HT-29 (cell line): ENCODE results near the gene BCHE. TPM values are rescaled to one million over a fixed set of nuclear protein-coding genes. Genes with fewer than 3 reads are reported as not detected.
"Not testable (repeated sequence)": the region's sequence is repeated elsewhere in the genome, so short reads cannot be mapped to it uniquely, and the experiment has no call there.

Experiments used
- DNase-seq: peaks from one replicate; pipeline ENCODE4 v3.0.0-alpha.2; 2015; ENCODE audit warnings: low spot score
- total RNA-seq: library from RNA; depleted of rRNA; stranded (reverse); fragments of >200 nt; shearing (Covaris generic); gene quantifications from 2 replicates; pipeline ENCODE4 v1.2.3, GENCODE V29; 2014

Gene BCHE
- total RNA-seq, 1 experiment from 2014 or later, result not detected

DNA sequence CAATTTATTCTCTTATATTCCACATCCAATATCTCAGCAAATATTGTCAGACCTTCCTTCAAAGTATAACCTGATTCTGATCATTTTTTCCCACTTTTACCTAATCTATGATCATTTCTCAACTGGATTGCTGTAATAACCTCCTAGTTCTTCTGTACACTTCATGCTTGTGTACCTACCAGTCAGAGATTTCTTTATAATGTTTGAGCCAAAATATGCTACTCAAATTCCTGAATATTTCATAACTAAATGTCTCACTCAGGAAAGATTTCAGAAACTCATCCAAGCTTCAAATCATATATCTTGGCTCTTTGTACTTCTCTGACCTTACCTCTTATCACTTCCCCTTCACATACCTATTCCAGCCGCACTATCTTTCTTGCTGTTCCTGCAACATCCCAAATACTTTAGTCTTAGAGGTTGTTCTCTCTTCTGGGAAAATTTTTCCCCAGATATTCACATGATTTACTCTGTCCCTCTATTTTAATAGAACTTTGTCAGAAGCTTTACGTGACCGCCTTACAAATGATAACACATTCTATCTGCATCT, 20.0 kb downstream of the BCHE start:
- no peak for DNase-seq

DNA sequence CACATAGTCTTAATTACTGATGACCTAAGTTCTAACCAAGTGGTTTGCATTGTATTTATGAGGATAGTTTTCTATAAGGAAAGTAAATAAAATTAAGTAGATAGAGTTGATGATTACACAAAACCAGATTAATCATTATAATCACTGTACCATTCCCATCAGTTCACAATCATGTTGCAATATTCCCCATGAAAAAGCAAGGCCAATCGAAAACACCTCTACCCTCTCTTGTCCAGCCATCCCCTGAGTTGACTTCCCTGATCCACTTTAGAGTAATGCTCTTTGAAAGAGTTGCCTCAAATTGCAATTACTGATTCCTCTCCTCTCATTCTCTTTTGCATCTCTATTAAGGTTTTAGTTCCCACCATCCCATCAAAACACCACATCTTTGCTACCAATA, 21.0 kb downstream of the BCHE start:
- DNase-seq, result no peak

DNA sequence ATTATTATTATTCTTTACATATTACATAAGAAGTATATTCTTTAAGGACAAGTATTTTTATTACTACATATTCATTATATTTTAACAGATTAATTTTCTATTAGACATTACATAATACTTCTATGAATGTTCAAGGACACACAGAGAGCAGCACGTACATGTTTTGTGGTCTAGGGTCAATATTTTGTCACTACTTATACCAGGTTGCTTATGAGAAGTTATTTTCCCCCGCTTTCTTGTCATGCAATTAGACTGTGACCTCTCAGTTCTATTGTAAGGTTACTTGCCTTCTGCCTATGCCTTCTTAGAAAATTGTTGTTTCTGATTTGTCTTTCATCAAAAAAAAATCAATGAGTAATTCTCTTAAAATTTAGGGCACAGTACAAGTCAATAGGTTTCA, 21.5 kb downstream of the BCHE start:
- no peak for DNase-seq

DNA sequence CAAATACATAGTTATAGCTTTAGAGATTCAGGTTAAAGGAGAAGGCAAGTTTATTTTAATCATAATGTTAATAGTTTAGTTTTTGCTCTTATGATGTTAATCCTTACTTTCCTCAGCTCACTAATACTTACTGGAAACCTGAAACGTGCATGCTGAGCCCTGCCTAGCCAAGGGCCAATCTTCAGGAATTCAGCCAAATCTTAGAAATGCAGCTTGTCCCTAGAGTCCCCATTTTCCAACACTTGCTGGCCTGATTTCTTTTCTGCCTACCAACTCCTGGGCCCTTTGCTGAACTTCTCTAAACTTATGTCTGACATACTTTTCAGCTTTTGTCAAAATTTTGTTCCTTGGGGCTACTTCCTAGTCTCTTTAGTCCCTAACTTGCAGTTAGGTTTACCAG, 22.8 kb downstream of the BCHE start:
- no peak for DNase-seq

DNA sequence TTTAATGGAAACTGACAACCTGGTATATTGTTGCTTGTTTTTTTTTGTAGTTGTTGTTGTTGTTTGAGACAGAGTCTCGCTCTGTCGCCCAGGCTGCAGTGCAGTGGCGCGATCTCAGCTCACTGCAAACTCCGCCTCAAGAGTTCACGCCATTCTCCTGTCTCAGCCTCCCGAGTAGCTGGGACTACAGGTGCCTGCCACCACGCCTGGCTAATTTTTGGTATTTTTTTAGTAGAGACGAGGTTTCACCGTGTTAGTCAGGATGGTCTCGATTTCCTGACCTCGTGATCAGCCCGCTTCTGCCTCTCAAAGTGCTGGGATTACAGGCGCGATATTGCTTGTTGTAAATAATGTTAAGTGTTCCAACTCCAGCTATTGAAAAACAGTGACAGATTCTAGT, 29.3 kb downstream of the BCHE start:
- not testable (repeated sequence) for DNase-seq

DNA sequence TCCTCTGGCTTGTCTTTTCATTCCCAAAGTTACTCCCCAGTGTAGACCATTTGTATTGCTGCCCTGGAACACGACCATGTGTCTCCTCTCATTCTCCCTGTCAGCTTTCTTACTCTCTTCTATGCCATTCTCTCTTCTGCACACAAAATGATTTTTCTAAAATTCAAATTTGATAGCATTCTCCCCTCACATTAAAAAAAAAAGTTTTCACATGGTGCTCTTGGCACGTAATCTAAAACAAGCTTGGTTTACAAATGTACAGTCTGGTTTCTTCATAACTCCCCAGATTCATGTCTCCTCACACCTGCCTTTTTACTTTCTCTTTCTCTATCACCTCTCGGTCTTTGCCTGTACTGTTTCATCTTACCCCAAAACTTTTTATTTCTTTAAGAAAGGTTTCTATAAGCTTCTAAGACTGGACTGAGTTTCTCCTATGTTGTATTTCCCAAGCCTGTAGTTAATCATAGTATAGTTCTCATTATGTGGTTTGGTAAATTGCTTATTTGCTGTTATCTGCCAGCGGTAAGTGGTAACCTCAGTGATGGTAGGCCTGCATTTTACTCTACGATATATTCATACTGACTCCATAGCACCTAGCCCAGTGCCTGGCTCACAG, 31.2 kb downstream of the BCHE start:
- no peak for DNase-seq

DNA sequence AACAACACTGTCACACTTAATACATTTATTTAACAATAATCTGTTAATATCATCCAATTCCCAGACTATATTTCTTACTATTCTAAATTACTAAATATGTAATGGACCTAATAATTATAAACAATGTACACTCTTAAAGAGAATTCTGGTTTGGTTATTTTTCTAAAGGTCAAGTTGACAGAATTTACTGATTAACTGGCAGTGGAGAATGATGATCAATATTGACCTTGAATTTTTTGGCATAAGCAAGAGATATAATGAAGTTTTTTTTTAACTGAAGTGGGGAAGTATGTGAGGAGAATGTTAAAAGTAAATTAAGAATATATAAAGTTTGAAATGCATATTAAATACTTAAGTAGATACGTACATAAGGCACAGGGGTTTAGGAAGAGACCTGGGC, 33.8 kb downstream of the BCHE start:
- DNase-seq, result no peak

DNA sequence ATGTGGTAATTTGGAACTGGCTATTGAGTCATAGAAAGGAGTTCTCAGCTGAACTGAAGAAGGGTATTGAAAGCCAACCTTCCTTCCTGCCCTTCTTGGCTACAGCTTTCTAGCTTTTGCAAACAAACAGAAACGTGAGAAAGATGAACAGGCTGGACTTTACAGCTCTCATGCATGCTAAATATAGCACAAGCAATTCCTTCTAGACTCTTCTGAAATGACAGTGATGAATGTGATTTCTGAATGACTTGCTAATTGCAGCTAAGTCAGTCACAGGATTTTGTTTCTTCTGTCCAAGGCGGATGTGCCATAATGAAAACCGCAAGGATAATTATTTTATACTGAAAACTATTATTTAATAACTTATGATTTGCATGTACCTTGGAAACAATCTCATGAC, 36.3 kb downstream of the BCHE start:
- DNase-seq, result no peak

DNA sequence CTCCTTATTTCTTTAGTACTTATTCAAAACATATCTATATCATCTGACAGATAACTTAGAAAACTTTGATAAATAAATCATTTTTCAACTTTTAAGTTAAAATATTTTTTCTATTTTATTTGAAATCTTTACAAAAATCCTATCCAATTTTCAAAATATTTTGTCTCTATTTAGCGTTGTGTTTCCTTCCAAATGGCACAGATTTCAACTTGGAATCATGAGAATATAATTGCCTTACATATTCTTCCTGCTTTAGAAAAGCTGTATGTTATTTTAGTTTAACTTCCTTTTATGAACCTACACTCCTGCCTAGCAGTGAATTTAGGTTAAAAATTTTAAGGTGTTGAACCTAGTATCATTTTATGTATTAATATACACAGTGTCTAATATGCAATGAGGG, 38.2 kb downstream of the BCHE start:
- DNase-seq, result no peak

DNA sequence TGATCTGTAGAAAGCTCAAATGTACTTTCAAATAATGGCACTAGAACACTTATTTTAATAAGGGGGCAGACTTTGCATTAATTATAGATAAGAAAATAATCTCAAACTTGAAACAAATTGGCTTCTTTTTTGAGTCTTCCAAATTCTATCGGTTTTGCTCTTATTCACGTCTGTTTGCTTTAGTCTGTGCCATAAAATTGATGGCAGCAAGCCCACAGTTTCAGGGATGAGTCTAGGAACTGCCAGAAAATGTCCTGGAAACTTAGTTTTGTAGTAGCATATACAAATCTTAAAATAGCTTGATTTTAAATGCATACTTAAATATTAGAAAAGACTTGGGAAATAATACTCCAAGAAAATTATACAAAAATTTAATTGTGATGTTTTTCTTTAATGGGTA, 39.7 kb downstream of the BCHE start:
- DNase-seq, result no peak

DNA sequence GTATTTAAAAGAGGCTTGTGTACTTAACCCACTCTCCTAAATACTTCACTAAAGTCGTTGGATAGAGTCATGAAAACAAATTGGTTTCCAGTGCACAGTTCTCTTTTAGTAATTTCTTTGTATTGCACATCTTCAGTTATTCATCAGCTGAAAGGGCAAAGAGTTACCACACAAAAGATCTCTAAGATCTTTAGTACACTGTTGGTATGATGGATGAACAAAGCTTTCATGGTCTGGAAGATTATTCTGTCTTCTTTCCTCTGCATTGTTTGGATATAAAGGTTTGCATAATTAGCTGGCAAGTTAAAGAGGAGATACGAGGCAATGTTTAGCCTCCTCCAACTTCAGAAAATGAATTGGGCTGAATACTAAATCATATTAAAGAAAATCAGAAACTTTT, 40.5 kb downstream of the BCHE start:
- DNase-seq, result no peak

DNA sequence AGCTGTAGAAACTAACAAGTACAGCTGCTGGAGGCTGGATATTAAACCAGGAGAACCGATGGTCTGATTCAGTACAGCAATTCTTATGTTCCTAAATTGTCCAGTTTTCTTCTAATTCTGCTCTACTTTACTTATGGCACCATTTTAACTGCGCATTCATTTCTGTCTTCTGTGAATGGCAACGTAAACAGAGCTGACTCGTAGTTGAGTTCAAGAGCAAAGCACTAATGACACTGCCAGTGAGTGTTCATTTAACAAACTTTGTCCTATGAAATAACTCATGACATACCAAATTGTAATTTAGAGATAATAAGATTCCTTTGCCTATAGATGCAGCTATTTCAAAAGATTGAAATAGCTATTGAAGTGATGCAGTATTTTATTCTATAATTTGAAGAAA, 48.7 kb downstream of the BCHE start:
- DNase-seq, result no peak

DNA sequence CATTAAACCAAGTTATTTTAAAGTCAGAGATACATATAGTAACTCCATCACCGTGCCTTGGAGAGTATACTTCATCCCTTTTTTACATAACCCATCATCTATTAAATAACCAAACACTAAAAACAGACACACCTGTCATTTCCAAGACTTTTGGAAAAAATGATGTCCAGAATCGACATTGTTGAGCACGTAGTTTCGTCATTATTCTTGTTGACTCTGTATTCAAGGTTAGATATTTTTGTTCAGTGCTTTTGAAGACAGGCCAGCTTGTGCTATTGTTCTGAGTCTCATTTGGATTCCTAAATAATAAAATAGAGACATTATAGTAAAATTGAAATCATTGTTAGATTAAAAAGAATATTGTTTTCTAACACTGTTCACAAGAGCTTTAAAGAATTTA, 51.2 kb downstream of the BCHE start:
- DNase-seq, result no peak

DNA sequence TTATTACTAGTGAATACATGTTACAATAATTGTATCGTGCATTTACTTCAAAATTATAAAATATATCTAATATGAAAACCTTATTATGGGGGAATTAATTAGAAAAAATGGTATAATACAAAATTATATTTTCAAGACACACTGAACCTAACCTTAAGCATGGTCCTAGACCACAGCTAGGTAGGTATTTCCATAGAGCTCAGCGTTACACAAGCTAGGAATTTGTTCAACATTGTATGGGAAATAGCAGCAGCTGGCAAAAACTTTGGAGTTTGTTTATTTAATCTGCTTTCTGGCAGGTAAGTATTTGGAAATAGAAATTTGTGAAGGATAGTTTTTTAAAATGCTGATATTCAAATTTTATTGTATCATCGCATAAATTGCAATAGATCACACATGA, 52.9 kb downstream of the BCHE start:
- DNase-seq, result no peak

DNA sequence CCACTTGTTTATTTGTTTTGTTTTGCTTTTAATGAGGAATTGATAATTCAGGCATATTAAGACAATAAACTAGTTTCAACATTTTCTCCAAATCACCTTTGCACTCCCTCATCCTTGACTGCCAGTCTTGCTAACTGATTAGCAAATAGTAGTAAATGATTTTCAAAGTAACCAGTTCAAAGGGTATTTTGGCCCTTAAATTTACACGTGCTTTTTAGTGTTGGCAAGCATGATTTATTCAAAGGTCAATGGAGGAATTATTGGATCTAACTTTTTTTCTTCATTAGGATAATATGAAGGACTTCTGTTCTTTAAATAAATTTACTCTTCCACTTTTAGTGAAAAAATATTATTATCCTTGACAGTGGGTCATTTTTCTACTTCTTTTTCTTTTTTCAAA, 53.8 kb downstream of the BCHE start:
- DNase-seq, result no peak

DNA sequence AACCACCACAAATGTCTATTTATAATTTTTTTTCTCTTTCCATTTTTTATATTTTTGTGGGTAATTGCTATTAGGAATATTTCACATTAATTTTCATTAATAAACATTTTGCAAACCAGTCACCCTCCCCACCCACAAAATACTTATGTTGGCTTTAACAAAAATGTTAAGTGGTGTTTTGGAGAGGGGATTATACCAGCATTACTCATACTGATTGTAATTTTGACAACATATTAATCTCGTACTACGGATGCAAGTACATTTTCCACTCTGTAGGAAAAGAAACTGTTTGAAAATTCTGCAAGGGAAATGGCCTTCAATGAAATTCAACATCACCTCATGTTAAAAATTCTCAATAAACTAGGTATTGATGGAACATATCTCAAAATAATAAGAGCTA, 58.3 kb downstream of the BCHE start:
- no peak for DNase-seq

DNA sequence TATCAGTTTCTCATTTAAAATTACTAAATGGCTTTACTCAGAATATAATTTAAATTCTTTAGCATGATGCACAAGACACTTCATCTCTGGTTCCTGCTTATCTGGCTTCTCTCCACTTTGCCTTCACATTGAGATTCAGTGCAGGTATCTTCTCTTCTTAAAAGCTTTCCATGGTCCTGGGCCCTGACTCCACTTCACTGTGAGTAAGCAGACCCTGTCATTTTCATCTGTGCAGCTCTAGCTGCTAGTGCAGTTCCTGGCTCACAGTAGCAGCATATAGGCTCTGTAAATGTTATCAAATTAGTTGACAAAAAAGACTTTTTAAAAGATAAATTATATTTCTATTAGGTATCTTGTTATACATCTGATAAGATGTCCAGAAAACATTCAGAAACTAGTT, 58.8 kb downstream of the BCHE start:
- no peak for DNase-seq

DNA sequence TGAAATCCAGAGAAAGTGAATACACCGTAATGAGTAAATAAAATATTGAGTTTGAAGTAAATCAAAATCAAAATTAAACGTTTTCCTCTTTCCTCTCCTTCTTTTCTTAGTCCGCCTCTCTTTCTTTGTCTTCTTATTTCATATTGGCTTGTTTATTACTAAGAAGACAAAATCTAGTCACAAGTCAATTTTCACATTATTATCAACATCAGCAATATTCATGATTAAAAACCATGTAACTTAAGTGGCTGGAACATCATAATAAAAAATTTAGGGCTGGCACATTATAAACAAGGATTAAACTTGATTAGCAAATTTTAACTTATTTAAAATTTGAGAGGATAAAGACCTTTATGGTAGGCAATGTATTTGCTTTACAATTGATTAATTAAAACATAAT, 61.4 kb downstream of the BCHE start:
- DNase-seq, result no peak

DNA sequence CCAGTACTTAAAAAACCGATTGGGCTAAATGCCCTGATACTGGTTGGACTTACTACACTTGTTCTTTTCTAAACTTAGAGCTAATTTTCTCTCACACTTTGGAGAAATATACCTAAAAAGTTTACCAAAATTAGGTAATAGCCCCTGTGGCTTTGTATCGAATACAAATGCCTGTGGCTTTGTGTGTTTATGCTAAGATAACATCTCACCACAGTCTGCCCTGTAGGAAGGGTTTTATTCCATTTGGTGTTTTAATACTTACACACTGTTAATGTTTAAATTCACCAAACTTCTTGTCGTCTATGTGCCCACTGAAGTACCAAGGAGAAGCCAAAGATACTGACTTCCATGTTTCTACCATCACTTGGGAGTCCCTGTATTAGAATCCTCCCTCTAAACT, 66.4 kb downstream of the BCHE start:
- no peak for DNase-seq

DNA sequence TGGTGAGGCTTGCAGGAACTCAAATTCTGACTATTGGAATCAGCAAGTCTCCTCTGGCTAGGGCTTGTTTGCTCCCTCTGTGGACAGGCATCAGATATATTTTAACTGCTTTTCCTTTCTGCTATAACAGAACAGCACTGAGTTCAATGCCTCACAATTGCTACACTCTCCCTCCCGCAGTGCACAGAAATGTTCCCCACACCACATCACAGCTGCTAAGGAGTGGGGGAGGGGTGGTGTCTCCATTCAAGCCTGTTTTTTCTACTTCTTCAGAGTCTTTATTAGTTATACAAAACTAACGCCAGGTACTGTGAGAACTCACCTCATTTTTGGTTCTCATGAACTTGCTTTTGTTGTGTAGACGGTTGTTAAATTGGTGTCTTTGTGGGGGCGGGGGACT, 68.5 kb downstream of the BCHE start:
- no peak for DNase-seq

DNA sequence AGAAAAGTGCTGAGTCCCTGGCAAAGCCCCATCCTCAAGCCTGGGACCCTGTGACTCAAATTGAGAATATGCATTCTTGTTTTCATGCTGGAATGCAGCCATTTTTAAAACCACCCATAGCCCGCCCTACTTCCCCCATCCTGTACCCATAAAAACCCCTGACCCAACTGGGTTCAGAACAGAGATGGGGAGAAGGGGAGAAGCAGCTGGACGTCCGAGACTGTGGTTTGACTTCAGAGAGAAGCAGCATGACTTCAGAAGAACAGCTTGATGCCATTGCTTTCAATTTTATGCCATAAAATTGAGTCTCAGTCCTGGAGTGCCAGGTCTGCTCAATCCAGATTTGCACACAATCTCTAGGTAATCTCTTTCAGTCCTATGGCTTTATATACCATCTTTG, 78.2 kb downstream of the BCHE start:
- no peak for DNase-seq

DNA sequence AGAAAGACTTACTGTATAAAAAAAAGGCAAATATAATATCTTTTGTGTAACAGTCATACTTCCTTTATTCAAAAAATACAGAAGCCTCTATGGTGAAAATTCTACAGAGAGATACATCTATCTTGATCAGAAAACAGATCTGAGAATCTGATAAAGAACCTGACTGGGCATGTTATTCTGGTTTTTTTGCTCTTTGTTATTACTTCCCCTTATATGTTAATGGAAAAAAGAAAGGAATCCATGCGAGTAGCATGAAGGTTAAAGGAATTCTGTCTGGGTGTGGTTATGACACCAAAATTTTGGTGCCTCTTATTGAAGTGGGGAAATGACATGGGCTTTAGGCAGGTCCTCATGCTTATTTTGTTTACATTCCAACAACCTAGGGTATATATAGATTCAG, 81.7 kb downstream of the BCHE start:
- DNase-seq, result no peak

DNA sequence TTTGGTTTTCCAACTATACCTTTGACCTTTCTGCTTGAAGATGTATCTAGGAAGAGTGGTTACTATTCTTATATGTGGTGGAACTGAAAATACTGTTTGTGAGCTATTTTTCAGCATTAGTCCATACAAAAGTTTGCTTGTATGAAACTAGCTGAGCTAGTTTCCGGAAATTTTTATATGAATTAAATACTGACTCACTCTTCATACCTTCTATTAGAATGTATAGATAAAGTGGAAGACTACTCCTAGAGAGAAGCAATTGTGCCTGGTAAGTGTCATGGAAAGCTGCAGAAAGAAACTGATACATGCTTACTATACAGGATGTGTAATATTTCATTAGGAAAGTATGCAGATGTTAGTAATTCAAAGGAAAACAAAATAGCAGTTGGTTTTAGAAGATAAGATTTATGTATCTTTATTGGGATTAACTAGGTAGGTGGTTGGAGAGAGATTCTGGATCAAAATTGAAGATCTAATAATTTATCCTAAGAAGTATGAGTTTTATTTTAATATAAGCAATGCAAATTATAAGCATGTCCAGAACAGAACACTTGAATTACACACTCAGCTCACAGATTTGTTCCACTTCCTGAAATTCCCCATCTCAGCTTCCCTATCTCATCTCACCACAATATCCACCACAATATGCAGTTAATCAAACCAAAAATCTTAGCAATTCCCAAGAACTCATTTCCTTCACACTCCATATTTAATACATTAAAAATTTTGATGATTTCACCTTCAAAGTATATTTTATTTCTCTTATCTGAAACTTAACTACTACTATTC, 82.8 kb downstream of the BCHE start:
- no peak for DNase-seq
